Suppressor macrophage treated with lipopolysaccharide for 4 hours (primary cell): ENCODE data around the gene RPL22.

Experiments
- DNase-seq: peaks from one replicate; pipeline ENCODE4 v3.0.0-alpha.2; 2020

Gene RPL22

GRCh38 chr1:6171548-6172124, 27.8 kb downstream of the RPL22 start:
- DNase-seq = peak; percentile 27

- no peak for DNase-seq
Measured at GRCh38 chr1:6170742-6171201, 28.6 kb downstream of the RPL22 start.

GRCh38 chr1:6170116-6170741, 29.2 kb downstream of the RPL22 start:
- no peak for DNase-seq

- no peak for DNase-seq
Measured at GRCh38 chr1:6168947-6169586, 30.3 kb downstream of the RPL22 start.

- DNase-seq = no peak
Measured at GRCh38 chr1:6167391-6168303, 31.7 kb downstream of the RPL22 start.

- DNase-seq = no peak
Measured at GRCh38 chr1:6166655-6167390, 32.6 kb downstream of the RPL22 start.

- DNase-seq = no peak
Measured at GRCh38 chr1:6166221-6166620, 33.2 kb downstream of the RPL22 start.

- no peak for DNase-seq
Measured at GRCh38 chr1:6165441-6165985, 33.9 kb downstream of the RPL22 start.

- no peak for DNase-seq
Measured at GRCh38 chr1:6165027-6165426, 34.4 kb downstream of the RPL22 start.

- DNase-seq = no peak
Measured at GRCh38 chr1:6163973-6164617, 35.3 kb downstream of the RPL22 start.

- no peak for DNase-seq
Measured at GRCh38 chr1:6163191-6163972, 36.0 kb downstream of the RPL22 start.

GRCh38 chr1:6162773-6163172, 36.6 kb downstream of the RPL22 start:
- no peak for DNase-seq

- no peak for DNase-seq
Measured at GRCh38 chr1:6162341-6162740, 37.1 kb downstream of the RPL22 start.

- no peak for DNase-seq
Measured at GRCh38 chr1:6158181-6158580, 41.2 kb downstream of the RPL22 start.

- no peak for DNase-seq
Measured at GRCh38 chr1:6157528-6158174, 41.7 kb downstream of the RPL22 start.

- DNase-seq = no peak
Measured at GRCh38 chr1:6157132-6157527, 42.3 kb downstream of the RPL22 start.

GRCh38 chr1:6154525-6155319, 44.7 kb downstream of the RPL22 start:
- no peak for DNase-seq

- DNase-seq = no peak
Measured at GRCh38 chr1:6152882-6153281, 46.5 kb downstream of the RPL22 start.

- DNase-seq = no peak
Measured at GRCh38 chr1:6152181-6152580, 47.2 kb downstream of the RPL22 start.
